Mucosa of descending colon (tissue), 3 donors: ENCODE data around the gene FGF1. TPM values are rescaled to one million over a fixed set of nuclear protein-coding genes. Genes with fewer than 3 reads are reported as not detected.

Experiments used
- ATAC-seq: fragments of 200-7000 bp; cut with Tn5 transposase; one replicate; pipeline ENCODE4 v1.9.1; 2020; ENCODE audit warnings: mild to moderate bottlenecking, moderate library complexity
- DNase-seq, 3 donors: peaks; one replicate each; pipeline ENCODE4 v3.0.0-alpha.2; 2020
- H3K36me3 ChIP-seq: fragments of 200-600 bp; one replicate; pipeline ENCODE4 v1.8.0; 2021; ENCODE audit warnings: low read depth, mild to moderate bottlenecking
- H3K4me1 ChIP-seq: fragments of 200-600 bp; one replicate; pipeline ENCODE4 v1.8.0; 2021; ENCODE audit warnings: low read depth, mild to moderate bottlenecking
- H3K4me3 ChIP-seq: fragments of 200-600 bp; one replicate; pipeline ENCODE4 v1.8.0; 2021; ENCODE audit warnings: mild to moderate bottlenecking
- H3K9me3 ChIP-seq: fragments of 200-600 bp; one replicate; pipeline ENCODE4 v1.8.0; 2021; ENCODE audit warnings: mild to moderate bottlenecking
- CTCF ChIP-seq: fragments of 200-600 bp; IDR thresholded peaks from one replicate; pipeline ENCODE4 v1.8.0; 2022; ENCODE audit warnings: antibody characterized with exemption, mild to moderate bottlenecking
- intact Hi-C, 2 donors: fragments of 100-400 bp; cut with DNase I in 1 of 2; cut with micrococcal nuclease in 1 of 2; formaldehyde crosslinking; loops; one replicate each; pipeline versions ENCODE4 v1.11.0 to v1.11.1; 2022; cut with DNase I, micrococcal nuclease
- total RNA-seq, 3 donors: library from RNA; stranded (reverse); fragmentation: NEBNext Ultra II Directional in 2 of 3; extraction: Animal tissue kit (Norgen Biotek cat#: 25700) in 2 of 3; gene quantifications; one replicate each; pipeline versions ENCODE4 v1.2.1 to v1.2.4, GENCODE V29; 2021 to 2023
- donor health status: DM: no; HTN: no; CAD: no; lungs with moderate emphysema.
- donor health status: DM: no; HTN: no; CAD: no.
- donor health status: DM: no; HTN: yes; CAD: no.

Gene FGF1
- total RNA-seq, 3 donors from 2014 or later, result 0.31 to 3.5 (median 0.35) TPM

GRCh38 chr5:142668336-142668735 lies 17.6 kb downstream of the FGF1 start:
- H3K4me1 ChIP-seq, result no peaks in the 10 kb centered on the region
- no peaks in the 10 kb centered on the region for H3K9me3 ChIP-seq
- H3K36me3 ChIP-seq, result no peaks in the 10 kb centered on the region
- intact Hi-C loops, result no loop called here
- no peak overlapping the region for H3K4me3 ChIP-seq
- DNase-seq (no peak), ATAC-seq (no peak)
- no peak for TF ChIP-seq CTCF

GRCh38 chr5:142667831-142668230 lies 18.1 kb downstream of the FGF1 start:
- Histone ChIP-seq H3K4me3 (no peak overlapping the region), H3K36me3 (no peaks in the 10 kb centered on the region), H3K9me3 (no peaks in the 10 kb centered on the region), H3K4me1 (no peaks in the 10 kb centered on the region)
- ATAC-seq (no peak), DNase-seq (no peak)
- TF ChIP-seq CTCF, result no peak
- intact Hi-C loops, result no loop called here

- Histone ChIP-seq H3K4me1 (no peaks in the 10 kb centered on the region), H3K36me3 (no peaks in the 10 kb centered on the region), H3K4me3 (no peak overlapping the region), H3K9me3 (no peaks in the 10 kb centered on the region)
- intact Hi-C loops, result no loop called here
- DNase-seq (no peak), ATAC-seq (no peak)
- no peak for TF ChIP-seq CTCF
Measured at GRCh38 chr5:142664636-142665035, 21.3 kb downstream of the FGF1 start.

- intact Hi-C loops, result no loop called here
- no peak for TF ChIP-seq CTCF
- no peak for ATAC-seq
- DNase-seq, result no peak
- Histone ChIP-seq H3K4me3 (no peak overlapping the region), H3K9me3 (no peaks in the 10 kb centered on the region), H3K4me1 (no peaks in the 10 kb centered on the region), H3K36me3 (no peaks in the 10 kb centered on the region)
Measured at GRCh38 chr5:142664067-142664466, 21.8 kb downstream of the FGF1 start.

- DNase-seq (no peak), ATAC-seq (no peak)
- H3K9me3 ChIP-seq, result no peaks in the 10 kb centered on the region
- no peaks in the 10 kb centered on the region for H3K36me3 ChIP-seq
- no peaks in the 10 kb centered on the region for H3K4me1 ChIP-seq
- no peak for TF ChIP-seq CTCF
- no peak overlapping the region for H3K4me3 ChIP-seq
- intact Hi-C loops, result no loop called here
Measured at GRCh38 chr5:142663246-142663645, 22.6 kb downstream of the FGF1 start.

- DNase-seq, result no peak
- no peak for ATAC-seq
- intact Hi-C loops, result no loop called here
Measured at GRCh38 chr5:142661957-142662356, 23.9 kb downstream of the FGF1 start.

More at GRCh38 chr5:142661957-142662356, 23.9 kb downstream of the FGF1 start:
- Histone ChIP-seq H3K4me1 (no peaks in the 10 kb centered on the region), H3K9me3 (no peaks in the 10 kb centered on the region), H3K4me3 (no peak overlapping the region), H3K36me3 (no peaks in the 10 kb centered on the region)
- TF ChIP-seq CTCF, result no peak
